ENCODE results near the gene PRKRA. TPM values are rescaled to one million over a fixed set of nuclear protein-coding genes. Genes with fewer than 3 reads are reported as not detected.

Gene PRKRA
- total and polyA plus RNA-seq, 2 donors (not counting 3 experiments of a cell fraction or from before 2014, with no cell fraction given) = 31.0 to 46.6 TPM

DNA sequence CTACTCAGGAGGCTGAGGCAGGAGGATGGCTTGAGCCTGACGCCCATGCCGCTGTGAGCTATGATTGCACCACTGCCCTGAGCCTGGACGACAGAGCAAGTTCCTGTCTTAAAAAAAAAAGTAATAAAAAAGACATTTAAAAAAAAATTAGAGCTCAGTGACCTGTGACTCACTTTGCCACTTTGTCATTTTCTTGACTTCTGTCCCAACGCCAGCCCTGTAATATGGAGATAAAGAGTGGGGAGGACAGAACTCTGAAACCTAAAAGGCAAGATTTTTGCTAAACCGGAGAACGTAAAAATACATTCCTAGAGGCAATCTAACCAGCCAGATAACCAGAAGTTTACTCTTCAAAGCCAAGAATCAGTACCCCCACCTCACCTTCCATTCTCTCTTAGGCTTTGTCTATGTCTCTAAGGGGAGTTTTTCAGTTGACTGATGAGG, 49.0 kb downstream of the PRKRA start:
- dilution Hi-C loops (cut with MboI; ENCODE audit: extremely low pct_ligation_motif_present, low sequenced_read_pairs) = no loop called here
- H3K79me2 ChIP-seq (ENCODE audit: control insufficient read depth, insufficient read depth, low read length) = no peaks in the 10 kb centered on the region
- CTCF ChIA-PET = interaction anchor here (0.6 to 1.5 kb wide), 3 partner anchors 11 to 17 kb away, joined by 3 to 9 read pairs (median 5); no protein-coding TSS in a partner anchor
- no peak overlapping the region for H3K27ac ChIP-seq (ENCODE audit: insufficient read depth, low read depth, low read length)
- no peak for FAIRE-seq
- H3K9me3 ChIP-seq (replicated peaks; ENCODE audit: control insufficient read depth, insufficient read depth, low read length) = no peaks in the 10 kb centered on the region
- no peak overlapping the region for H3K9ac ChIP-seq (replicated peaks; ENCODE audit: extremely low read depth, insufficient read depth, low read length)
- TF ChIP-seq MYC (IDR thresholded peaks at IDR 0.05; ENCODE audit: low read depth, low read length) (no peak), GATA2 (IDR thresholded peaks at IDR 0.05; ENCODE audit: insufficient read depth, insufficient read length, low read depth, low read length) (no peak), EZH2 (IDR thresholded peaks at IDR 0.05; ENCODE audit: borderline replicate concordance, low read depth, low read length, severe bottlenecking) (no peak), JUN (IDR thresholded peaks at IDR 0.05; ENCODE audit: borderline replicate concordance, insufficient read depth, insufficient read length, low read depth) (no peak), POLR2A (IDR thresholded peaks at IDR 0.05; ENCODE audit: low read depth, low read length) (no peak)
- no peaks in the 10 kb centered on the region for H3K27me3 ChIP-seq (ENCODE audit: control insufficient read depth in 2 of 2, insufficient read depth in 2 of 2, low read length in 2 of 2)
- no peak for DNase-seq (ENCODE audit: low read depth, low spot score)
- no peaks in the 10 kb centered on the region for H4K20me1 ChIP-seq (replicated peaks; ENCODE audit: control insufficient read depth, extremely low read depth, insufficient read depth, low read length)
- H3K9me1 ChIP-seq (replicated peaks; ENCODE audit: control insufficient read depth, extremely low read depth, insufficient read depth, low read length) = no peaks in the 10 kb centered on the region
- no peaks in the 10 kb centered on the region for H3K36me3 ChIP-seq (ENCODE audit: control insufficient read depth in 2 of 2, extremely low read depth in 1 of 2, insufficient read depth in 2 of 2, low read length in 2 of 2)
- no peak overlapping the region for H3K4me3 ChIP-seq (replicated peaks in 1 of 3; ENCODE audit: insufficient read depth in 1 of 3, low read depth in 1 of 3, low read length in 3 of 3)
- BruUV-seq (replicated peaks) = no TSS peak
- POLR2A ChIA-PET = no interaction called here
- intact Hi-C loops (cut with micrococcal nuclease) = no loop called here
- H3K4me2 ChIP-seq (ENCODE audit: insufficient read depth, low read length) = no peak overlapping the region
- H2AFZ ChIP-seq (ENCODE audit: low read depth, low read length) = no peak overlapping the region
- peaks cover 4% of the 10 kb centered on the region for H3K4me1 ChIP-seq (ENCODE audit: control insufficient read depth, extremely low read depth, insufficient read depth, low read length)

DNA sequence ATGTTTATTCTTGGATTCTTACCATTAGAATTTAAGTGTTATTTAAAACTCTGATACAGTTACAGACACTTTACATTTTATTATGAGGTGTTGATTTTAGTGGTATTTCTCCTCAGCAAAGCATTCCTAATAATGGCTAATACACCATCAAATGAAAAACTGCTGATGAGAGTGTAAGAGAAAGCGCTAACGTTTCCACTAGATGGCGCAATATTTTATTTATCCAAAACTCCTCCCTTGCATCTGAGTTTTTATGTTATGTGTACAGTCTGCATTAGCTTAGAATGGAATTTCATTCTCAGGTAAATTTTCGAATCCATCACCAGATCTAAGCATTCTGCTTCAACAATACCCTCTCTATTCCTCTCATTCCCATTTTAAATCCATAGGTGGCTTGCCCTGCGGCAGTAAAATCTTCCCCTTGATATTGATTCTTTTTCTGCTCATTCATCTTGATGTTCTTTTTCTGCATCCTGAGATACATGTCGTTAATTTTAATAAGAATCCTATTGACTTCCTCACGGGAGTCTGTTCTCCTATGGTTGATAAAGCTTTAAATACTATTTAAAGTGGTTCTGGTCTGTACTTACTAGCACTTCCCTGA, 53.9 kb downstream of the PRKRA start:
- CTCF ChIA-PET = interaction anchor here (0.6 to 3.8 kb wide), 12 partner anchors 10 to 285 kb away, joined by 3 to 74 read pairs (median 4); partner anchors contain the start of gene RBM45
- Histone ChIP-seq H3K9ac (replicated peaks; ENCODE audit: extremely low read depth, insufficient read depth, low read length) (no peak overlapping the region), H3K9me1 (replicated peaks; ENCODE audit: control insufficient read depth, extremely low read depth, insufficient read depth, low read length) (no peaks in the 10 kb centered on the region), H4K20me1 (replicated peaks; ENCODE audit: control insufficient read depth, extremely low read depth, insufficient read depth, low read length) (no peaks in the 10 kb centered on the region), H2AFZ (ENCODE audit: low read depth, low read length) (peak overlapping the region; percentile 62), H3K9me3 (replicated peaks; ENCODE audit: control insufficient read depth, insufficient read depth, low read length) (no peaks in the 10 kb centered on the region), H3K4me1 (ENCODE audit: control insufficient read depth, extremely low read depth, insufficient read depth, low read length) (no peaks in the 10 kb centered on the region), H3K36me3 (ENCODE audit: control insufficient read depth in 2 of 2, extremely low read depth in 1 of 2, insufficient read depth in 2 of 2, low read length in 2 of 2) (no peaks in the 10 kb centered on the region), H3K27me3 (ENCODE audit: control insufficient read depth in 2 of 2, insufficient read depth in 2 of 2, low read length in 2 of 2) (no peaks in the 10 kb centered on the region), H3K27ac (ENCODE audit: insufficient read depth, low read depth, low read length) (no peak overlapping the region), H3K4me3 (replicated peaks in 1 of 3; ENCODE audit: insufficient read depth in 1 of 3, low read depth in 1 of 3, low read length in 3 of 3) (no peak overlapping the region), H3K79me2 (ENCODE audit: control insufficient read depth, insufficient read depth, low read length) (no peaks in the 10 kb centered on the region), H3K4me2 (ENCODE audit: insufficient read depth, low read length) (no peak overlapping the region)
- DNase-seq (ENCODE audit: low read depth, low spot score) (peak; percentile 59), FAIRE-seq (peak; percentile 89)
- TF ChIP-seq GATA2 (IDR thresholded peaks at IDR 0.05; ENCODE audit: insufficient read depth, insufficient read length, low read depth, low read length) = no peak
- no peak for TF ChIP-seq EZH2 (IDR thresholded peaks at IDR 0.05; ENCODE audit: borderline replicate concordance, low read depth, low read length, severe bottlenecking)
- no peak for TF ChIP-seq MYC (IDR thresholded peaks at IDR 0.05; ENCODE audit: low read depth, low read length)
- TF ChIP-seq, protein P1, sequence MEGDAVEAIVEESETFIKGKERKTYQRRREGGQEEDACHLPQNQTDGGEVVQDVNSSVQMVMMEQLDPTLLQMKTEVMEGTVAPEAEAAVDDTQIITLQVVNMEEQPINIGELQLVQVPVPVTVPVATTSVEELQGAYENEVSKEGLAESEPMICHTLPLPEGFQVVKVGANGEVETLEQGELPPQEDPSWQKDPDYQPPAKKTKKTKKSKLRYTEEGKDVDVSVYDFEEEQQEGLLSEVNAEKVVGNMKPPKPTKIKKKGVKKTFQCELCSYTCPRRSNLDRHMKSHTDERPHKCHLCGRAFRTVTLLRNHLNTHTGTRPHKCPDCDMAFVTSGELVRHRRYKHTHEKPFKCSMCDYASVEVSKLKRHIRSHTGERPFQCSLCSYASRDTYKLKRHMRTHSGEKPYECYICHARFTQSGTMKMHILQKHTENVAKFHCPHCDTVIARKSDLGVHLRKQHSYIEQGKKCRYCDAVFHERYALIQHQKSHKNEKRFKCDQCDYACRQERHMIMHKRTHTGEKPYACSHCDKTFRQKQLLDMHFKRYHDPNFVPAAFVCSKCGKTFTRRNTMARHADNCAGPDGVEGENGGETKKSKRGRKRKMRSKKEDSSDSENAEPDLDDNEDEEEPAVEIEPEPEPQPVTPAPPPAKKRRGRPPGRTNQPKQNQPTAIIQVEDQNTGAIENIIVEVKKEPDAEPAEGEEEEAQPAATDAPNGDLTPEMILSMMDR (IDR thresholded peaks at IDR 0.05; ENCODE audit: extremely low read depth in 1 of 2, insufficient read depth in 1 of 2, low read depth in 1 of 2, low read length in 2 of 2) = peak; percentile 43 to 51
- no peak for TF ChIP-seq POLR2A (IDR thresholded peaks at IDR 0.05; ENCODE audit: low read depth, low read length)
- TF ChIP-seq FOS (IDR thresholded peaks at IDR 0.05; ENCODE audit: borderline replicate concordance, insufficient read depth, low read length) = no peak
- TF ChIP-seq POLR2AphosphoS5 (IDR thresholded peaks at IDR 0.05; ENCODE audit: insufficient read depth, low read depth, low read length) = no peak
- no peak for TF ChIP-seq JUN (IDR thresholded peaks at IDR 0.05; ENCODE audit: borderline replicate concordance, insufficient read depth, insufficient read length, low read depth)
- TF ChIP-seq MAX (IDR thresholded peaks at IDR 0.05; ENCODE audit: insufficient read depth, insufficient read length) = no peak
- dilution Hi-C loops (cut with MboI; ENCODE audit: extremely low pct_ligation_motif_present, low sequenced_read_pairs) (no loop called here), intact Hi-C loops (cut with micrococcal nuclease) (loop anchor here (1.0 to 5.0 kb wide), 3 partner anchors 17 to 285 kb away; partner anchors contain the start of gene RBM45)
- no TSS peak for BruUV-seq (replicated peaks)
- POLR2A ChIA-PET = interaction anchor here (1.4 kb wide), 1 partner anchor 18 kb away, joined by 4 read pairs; no protein-coding TSS in a partner anchor

All from endothelial cell of umbilical vein (primary cell).